ENCODE results near the gene NUCB1.
"Not testable (repeated sequence)": the region's sequence is repeated elsewhere in the genome, so short reads cannot be mapped to it uniquely, and the experiment has no call there.

NUCB1 gene

DNA sequence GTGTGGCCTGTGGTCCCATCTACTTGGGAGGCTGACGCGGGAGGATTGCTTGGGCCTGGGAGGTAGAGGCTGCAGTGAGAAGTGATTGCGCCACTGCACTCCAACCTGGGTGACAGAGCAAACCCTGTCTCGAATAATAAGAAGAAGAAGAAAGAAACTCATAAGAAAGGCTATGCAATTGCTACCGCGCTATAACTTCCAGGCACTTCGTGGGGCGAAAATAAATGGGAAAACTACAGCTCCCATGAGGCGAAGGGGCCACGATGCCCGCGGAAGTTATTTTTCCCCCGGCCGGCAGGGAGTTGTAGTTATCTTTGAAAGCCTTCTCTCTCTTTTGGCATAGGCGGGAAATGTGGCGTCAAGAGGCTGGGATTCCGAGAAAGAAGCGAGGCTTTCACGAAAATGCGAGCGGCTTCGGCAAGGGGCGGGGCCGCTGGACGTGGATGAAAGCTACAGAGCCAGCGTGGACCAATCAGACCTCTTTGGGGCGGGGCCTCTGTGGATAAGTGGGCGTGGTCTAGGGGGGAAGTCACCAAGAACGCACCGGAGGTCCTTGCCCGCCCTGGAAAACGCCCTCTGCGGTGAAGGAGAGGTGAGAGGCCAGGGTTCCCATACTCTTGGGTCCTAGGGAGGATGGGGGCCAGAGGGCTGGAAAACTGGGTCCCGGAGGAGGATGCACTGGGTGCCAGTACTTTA, at the start of gene NUCB1:
Gene NUCB1 (plus strand): TSS at position 532 of the 696 bp plus-strand sequence. CDS start 485 bp downstream, outside the sequence.
- peak; percentile 99 for DNase-seq (ENCODE audit: low read depth)

DNA sequence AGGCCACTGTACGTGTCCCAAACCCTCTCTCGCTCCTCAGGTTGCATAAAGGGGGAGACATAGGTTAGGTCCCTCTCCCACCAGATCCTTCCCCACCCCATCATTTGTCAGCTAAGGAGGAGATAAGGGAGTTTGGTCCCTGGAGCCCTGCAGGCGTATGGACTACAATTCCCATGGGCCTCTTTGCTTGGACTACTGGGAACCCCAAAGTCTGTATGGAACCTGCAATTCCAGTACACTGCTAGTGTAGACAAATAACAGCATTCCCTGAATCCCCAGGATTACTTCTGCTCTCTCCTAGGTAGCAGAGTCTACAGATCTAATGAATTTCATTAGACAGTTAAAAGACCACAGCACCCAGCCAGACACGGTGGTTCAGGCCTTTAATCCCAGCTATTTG, 47.8 kb upstream of the NUCB1 start:
- DNase-seq (ENCODE audit: low read depth): no peak

DNA sequence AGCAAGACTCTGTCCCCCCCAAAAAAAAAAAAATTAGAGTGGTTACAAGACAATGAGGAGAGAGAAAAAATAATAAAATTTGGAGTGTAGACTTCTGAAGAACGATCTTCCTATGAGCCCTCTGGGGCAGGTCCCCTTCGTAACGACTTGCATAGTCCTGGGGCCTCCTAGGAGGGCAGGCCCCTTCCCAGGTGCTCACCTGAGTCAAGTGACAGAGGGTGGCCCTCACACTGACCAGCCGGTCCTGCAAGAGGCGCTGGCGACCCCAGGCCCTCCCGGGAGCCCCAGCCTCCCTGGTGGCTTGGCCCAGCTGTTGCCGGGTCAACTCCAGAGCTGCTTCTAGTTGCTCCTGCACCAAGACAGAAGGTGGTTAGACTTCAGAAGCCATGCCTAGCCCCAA, 46.6 kb upstream of the NUCB1 start:
- DNase-seq (ENCODE audit: low read depth): no peak

- no peak for DNase-seq (ENCODE audit: low read depth)
Observed at GRCh38 chr19:48854103-48854502, 46.0 kb upstream of the NUCB1 start.

GRCh38 chr19:48856921-48857320, 43.2 kb upstream of the NUCB1 start:
- DNase-seq (ENCODE audit: low read depth): no peak

GRCh38 chr19:48858984-48859710, 41.0 kb upstream of the NUCB1 start:
- DNase-seq (ENCODE audit: low read depth): no peak

- no peak for DNase-seq (ENCODE audit: low read depth)
Observed at GRCh38 chr19:48859711-48860572, 40.2 kb upstream of the NUCB1 start.

DNA sequence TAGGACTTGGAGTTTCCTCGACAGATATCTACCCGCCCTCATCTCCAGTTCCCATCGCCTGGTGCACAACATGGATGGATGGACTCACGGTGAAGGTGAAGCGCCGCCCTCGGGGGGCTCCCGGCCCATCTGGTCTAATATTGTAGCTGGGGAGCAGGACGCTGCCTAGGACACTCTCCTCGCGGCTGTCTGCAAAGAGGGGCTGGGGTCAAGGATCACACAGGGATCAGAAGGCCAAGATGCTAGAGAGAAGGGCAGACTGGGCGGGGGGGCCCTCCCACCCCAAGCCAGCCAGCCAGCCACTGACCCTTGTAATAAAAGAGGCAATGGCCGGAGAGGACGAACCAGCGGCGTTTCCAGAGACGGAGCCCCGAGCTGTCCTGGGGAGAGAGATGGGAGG, 38.8 kb upstream of the NUCB1 start:
- no peak for DNase-seq (ENCODE audit: low read depth)

DNA sequence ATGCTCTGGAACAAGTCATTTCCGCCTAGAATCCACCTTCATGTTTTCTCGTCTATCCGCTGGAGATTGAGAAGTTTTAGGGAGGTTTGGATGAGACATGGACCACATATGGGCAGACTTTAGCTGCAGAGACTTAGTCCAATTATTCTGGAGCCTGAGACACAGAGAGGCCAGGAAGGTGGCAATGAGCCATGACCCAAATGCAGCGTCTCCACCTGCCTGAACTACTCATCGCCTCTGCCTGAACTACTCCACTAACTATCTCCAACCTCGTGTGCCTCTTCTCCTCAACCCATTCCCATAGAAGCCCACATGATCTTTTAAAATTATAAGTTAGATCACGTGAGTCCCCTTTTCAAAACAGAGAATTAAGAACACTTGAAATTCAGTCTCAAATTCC, 37.3 kb upstream of the NUCB1 start:
- DNase-seq (ENCODE audit: low read depth): no peak

- no peak for DNase-seq (ENCODE audit: low read depth)
Observed at GRCh38 chr19:48866692-48867091, 33.4 kb upstream of the NUCB1 start.

DNA sequence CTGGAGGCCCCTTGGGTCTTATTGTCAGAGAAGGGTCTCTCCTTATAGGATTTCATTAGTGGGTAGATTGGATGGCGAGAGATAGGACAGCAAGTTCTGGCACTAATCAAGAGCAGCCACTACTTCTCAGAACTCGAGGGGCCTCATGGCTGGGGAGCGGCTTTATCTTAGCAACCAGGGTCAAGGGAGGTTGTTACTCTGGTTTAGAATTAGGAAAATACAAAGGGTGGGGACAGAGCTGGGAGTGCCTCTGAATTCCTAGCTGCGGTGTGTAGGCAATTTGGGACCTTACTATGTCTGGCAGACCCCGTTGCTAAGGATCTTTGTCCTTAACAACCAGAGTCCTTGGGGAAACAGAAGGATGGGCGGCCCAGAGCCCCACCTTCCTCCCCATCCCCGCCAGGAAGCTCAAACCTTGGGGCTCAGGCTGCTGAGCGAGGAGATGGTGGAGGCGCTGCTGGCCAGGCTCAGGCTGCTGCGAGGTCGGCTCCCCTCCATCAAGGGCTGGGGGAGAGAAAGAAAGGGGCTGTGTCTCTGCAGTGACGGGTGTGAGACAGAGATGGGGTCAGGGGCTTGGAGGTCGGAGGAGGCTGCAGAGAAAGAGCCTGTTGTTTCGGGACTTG, 32.9 kb upstream of the NUCB1 start:
- no peak for DNase-seq (ENCODE audit: low read depth)

GRCh38 chr19:48867746-48868113, 32.4 kb upstream of the NUCB1 start:
- no peak for DNase-seq (ENCODE audit: low read depth)

GRCh38 chr19:48868114-48868886, 31.8 kb upstream of the NUCB1 start, which contains the start of gene PLEKHA4:
PLEKHA4 (minus strand) TSS chr19:48868617; CDS start chr19:48867620, 997 bp downstream.
- DNase-seq (ENCODE audit: low read depth): peak; percentile 60

DNA sequence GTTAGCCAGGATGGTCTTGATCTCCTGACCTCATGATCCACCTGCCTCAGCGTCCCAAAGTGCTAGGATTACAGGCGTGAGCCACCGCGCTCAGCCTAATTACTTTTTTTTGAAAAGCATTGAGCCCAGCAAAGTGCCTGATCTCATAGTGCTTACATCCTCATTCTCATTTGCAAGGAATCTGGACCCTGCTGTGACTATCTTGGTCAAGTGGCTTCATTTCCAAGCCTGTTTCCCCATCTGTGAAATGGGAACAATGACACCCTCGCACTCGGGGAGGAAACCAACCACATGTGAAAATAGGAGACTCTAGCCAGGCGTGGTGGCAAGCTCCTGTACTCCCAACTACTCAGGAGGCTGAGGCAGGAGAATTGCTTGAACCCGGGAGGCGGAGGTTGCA, 30.1 kb upstream of the NUCB1 start:
- DNase-seq (ENCODE audit: low read depth): no peak

GRCh38 chr19:48871471-48872181, 28.5 kb upstream of the NUCB1 start:
- not testable (repeated sequence) for DNase-seq (ENCODE audit: low read depth)

- peak; percentile 97 for DNase-seq (ENCODE audit: low read depth)
Observed at GRCh38 chr19:48872182-48872883, 27.8 kb upstream of the NUCB1 start, which contains the start of gene PPP1R15A. PPP1R15A (plus strand) TSS chr19:48872421; CDS start chr19:48873234, 813 bp downstream.

GRCh38 chr19:48872884-48873475, 27.1 kb upstream of the NUCB1 start:
- peak; percentile 99 for DNase-seq (ENCODE audit: low read depth)

GRCh38 chr19:48873476-48874302, 26.4 kb upstream of the NUCB1 start:
- DNase-seq (ENCODE audit: low read depth): no peak

All from ELR (cell line).